ENCODE measurements around the gene NLGN1.

DNA sequence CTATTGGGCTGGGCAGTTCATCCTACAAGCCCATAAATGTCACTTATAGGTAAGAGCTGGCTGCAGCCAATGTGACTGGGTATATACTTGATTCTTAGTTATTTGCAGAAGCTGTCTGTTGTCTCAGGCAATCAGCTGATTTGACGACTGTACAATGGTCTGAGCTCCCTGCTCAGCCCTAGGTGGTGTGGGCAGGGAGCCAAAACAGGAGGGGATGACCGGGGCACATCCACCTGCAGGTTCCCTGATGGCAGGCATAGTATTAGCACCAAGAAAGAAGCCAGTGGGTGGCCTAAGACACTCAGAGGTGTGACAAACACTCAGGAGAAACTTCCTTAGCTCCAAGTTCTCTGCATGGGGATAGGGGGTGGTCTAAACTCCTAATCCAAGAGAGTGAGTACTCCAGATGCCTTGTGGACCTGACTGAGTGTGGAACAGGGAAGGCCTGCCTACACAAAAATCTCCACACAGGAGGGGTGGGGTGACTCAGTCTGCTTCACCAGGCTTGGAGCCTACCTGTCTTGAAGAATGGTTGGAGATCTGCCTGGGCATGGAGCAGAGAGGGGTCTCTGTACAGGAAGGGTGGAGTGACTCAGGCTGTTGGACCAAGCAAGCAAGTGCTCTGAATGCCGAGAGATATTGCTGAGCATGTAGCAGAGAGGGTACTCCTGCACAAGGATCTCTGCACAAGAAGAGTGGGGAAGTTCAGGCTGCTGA is 771.2 kb downstream of the NLGN1 start:
- TF ChIP-seq, protein P1, sequence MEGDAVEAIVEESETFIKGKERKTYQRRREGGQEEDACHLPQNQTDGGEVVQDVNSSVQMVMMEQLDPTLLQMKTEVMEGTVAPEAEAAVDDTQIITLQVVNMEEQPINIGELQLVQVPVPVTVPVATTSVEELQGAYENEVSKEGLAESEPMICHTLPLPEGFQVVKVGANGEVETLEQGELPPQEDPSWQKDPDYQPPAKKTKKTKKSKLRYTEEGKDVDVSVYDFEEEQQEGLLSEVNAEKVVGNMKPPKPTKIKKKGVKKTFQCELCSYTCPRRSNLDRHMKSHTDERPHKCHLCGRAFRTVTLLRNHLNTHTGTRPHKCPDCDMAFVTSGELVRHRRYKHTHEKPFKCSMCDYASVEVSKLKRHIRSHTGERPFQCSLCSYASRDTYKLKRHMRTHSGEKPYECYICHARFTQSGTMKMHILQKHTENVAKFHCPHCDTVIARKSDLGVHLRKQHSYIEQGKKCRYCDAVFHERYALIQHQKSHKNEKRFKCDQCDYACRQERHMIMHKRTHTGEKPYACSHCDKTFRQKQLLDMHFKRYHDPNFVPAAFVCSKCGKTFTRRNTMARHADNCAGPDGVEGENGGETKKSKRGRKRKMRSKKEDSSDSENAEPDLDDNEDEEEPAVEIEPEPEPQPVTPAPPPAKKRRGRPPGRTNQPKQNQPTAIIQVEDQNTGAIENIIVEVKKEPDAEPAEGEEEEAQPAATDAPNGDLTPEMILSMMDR (CRISPR knock-in tag; IDR thresholded peaks at IDR 0.05), result no peak
- TF ChIP-seq HDAC1 (CRISPR knock-in tag; IDR thresholded peaks at IDR 0.05) (no peak), SMC3 (IDR thresholded peaks at IDR 0.05; ENCODE audit: low read length) (no peak), FIP1L1 (IDR thresholded peaks at IDR 0.05; ENCODE audit: borderline replicate concordance, insufficient read depth, low read depth, low read length) (no peak), ZNF615 (CRISPR knock-in tag; IDR thresholded peaks at IDR 0.05; ENCODE audit: borderline replicate concordance) (no peak), SNRNP70 (IDR thresholded peaks at IDR 0.05; ENCODE audit: low read depth, low read length) (no peak), SAFB2 (CRISPR knock-in tag; IDR thresholded peaks at IDR 0.05; ENCODE audit: borderline replicate concordance, low read depth) (no peak), HNRNPH1 (optimal IDR thresholded peaks at IDR 0.05; ENCODE audit: low read depth, low read length) (no peak), ZNF501 (CRISPR knock-in tag; IDR thresholded peaks at IDR 0.05) (no peak), ZFP37 (CRISPR knock-in tag; IDR thresholded peaks at IDR 0.05; ENCODE audit: borderline replicate concordance) (no peak), ZNF746 (CRISPR knock-in tag; IDR thresholded peaks at IDR 0.05) (no peak)
- TF ChIP-seq, protein P2, sequence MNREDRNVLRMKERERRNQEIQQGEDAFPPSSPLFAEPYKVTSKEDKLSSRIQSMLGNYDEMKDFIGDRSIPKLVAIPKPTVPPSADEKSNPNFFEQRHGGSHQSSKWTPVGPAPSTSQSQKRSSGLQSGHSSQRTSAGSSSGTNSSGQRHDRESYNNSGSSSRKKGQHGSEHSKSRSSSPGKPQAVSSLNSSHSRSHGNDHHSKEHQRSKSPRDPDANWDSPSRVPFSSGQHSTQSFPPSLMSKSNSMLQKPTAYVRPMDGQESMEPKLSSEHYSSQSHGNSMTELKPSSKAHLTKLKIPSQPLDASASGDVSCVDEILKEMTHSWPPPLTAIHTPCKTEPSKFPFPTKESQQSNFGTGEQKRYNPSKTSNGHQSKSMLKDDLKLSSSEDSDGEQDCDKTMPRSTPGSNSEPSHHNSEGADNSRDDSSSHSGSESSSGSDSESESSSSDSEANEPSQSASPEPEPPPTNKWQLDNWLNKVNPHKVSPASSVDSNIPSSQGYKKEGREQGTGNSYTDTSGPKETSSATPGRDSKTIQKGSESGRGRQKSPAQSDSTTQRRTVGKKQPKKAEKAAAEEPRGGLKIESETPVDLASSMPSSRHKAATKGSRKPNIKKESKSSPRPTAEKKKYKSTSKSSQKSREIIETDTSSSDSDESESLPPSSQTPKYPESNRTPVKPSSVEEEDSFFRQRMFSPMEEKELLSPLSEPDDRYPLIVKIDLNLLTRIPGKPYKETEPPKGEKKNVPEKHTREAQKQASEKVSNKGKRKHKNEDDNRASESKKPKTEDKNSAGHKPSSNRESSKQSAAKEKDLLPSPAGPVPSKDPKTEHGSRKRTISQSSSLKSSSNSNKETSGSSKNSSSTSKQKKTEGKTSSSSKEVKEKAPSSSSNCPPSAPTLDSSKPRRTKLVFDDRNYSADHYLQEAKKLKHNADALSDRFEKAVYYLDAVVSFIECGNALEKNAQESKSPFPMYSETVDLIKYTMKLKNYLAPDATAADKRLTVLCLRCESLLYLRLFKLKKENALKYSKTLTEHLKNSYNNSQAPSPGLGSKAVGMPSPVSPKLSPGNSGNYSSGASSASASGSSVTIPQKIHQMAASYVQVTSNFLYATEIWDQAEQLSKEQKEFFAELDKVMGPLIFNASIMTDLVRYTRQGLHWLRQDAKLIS (CRISPR knock-in tag; IDR thresholded peaks at IDR 0.05), result no peak
- TF ChIP-seq, protein P3, sequence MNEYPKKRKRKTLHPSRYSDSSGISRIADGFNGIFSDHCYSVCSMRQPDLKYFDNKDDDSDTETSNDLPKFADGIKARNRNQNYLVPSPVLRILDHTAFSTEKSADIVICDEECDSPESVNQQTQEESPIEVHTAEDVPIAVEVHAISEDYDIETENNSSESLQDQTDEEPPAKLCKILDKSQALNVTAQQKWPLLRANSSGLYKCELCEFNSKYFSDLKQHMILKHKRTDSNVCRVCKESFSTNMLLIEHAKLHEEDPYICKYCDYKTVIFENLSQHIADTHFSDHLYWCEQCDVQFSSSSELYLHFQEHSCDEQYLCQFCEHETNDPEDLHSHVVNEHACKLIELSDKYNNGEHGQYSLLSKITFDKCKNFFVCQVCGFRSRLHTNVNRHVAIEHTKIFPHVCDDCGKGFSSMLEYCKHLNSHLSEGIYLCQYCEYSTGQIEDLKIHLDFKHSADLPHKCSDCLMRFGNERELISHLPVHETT (CRISPR knock-in tag; conservative IDR thresholded peaks at IDR 0.05), result no peak
